Subcutaneous abdominal adipose tissue (tissue), 5 donors: ENCODE data around the gene VKORC1.
"Not testable (repeated sequence)": the region's sequence is repeated elsewhere in the genome, so short reads cannot be mapped to it uniquely, and the experiment has no call there.

ENCODE experiments used
- H3K27ac ChIP-seq: one replicate; pipeline ENCODE4 v1.7.0; 2013; ENCODE audit warnings: low read depth, mild to moderate bottlenecking, inconsistent platforms, low read length, moderate library complexity
- H3K27me3 ChIP-seq, 5 donors: one replicate each; pipeline ENCODE4 v1.7.0; 2013; ENCODE audit warnings: low read length in 5 of 5, inconsistent platforms in 1 of 5; ENCODE audit not compliant: control insufficient read depth in 5 of 5, insufficient read depth in 4 of 5
- H3K36me3 ChIP-seq, 5 donors: one replicate each; pipeline ENCODE4 v1.7.0; 2013; ENCODE audit warnings: low read length in 5 of 5; ENCODE audit not compliant: control insufficient read depth in 5 of 5, insufficient read depth in 5 of 5
- H3K4me1 ChIP-seq, 5 donors: one replicate each; pipeline ENCODE4 v1.7.0; 2013; ENCODE audit warnings: low read length in 5 of 5, mild to moderate bottlenecking in 3 of 5, moderate library complexity in 1 of 5; ENCODE audit not compliant: control insufficient read depth in 5 of 5, insufficient read depth in 5 of 5
- H3K4me3 ChIP-seq, 5 donors: one replicate each; pipeline ENCODE4 v1.7.0; 2013; ENCODE audit warnings: low read length in 5 of 5, low read depth in 1 of 5
- H3K9ac ChIP-seq, 5 donors: one replicate each; pipeline ENCODE4 v1.7.0; 2013; ENCODE audit warnings: low read length in 5 of 5, mild to moderate bottlenecking in 4 of 5, moderate library complexity in 3 of 5
- H3K9me3 ChIP-seq, 5 donors: one replicate each; pipeline ENCODE4 v1.7.0; 2013; ENCODE audit warnings: low read length in 5 of 5; ENCODE audit not compliant: control insufficient read depth in 5 of 5
- donor health status: healthy.
- donor health status: healthy.
- donor health status: healthy.
- donor health status: healthy.
- donor health status: healthy.

Gene VKORC1

DNA sequence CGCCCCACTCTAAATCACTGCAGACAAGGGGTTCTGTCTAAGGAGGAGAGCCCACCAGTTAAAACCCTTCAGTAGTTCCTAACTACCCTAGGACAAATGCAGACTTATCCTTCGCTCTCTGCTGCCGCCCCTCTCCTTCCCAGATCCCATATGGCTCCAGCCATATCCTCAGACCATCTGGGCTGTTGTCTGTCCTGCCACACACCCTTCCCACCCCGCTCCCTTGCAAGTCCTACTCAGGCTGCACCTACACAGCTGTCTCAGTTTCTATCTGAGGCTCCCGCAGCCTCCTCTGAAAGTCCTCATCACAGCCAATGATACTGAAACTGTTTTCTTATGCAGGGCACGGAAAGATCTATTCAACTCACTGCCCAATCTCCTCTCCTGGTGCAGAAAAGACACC is 12.9 kb upstream of the VKORC1 start:
- H3K36me3 ChIP-seq, result peaks cover 0 to 33% (median 32%) of the 10 kb centered on the region in 5 donors
- H3K4me3 ChIP-seq, result peak overlapping the region in 1 of 5 donors; percentile 19
- no peak overlapping the region for H3K9ac ChIP-seq
- peaks cover 2 to 29% (median 24%) of the 10 kb centered on the region in 5 donors for H3K4me1 ChIP-seq
- no peak overlapping the region for H3K27ac ChIP-seq
- H3K27me3 ChIP-seq, result no peaks in the 10 kb centered on the region
- H3K9me3 ChIP-seq, result no peaks in the 10 kb centered on the region

DNA sequence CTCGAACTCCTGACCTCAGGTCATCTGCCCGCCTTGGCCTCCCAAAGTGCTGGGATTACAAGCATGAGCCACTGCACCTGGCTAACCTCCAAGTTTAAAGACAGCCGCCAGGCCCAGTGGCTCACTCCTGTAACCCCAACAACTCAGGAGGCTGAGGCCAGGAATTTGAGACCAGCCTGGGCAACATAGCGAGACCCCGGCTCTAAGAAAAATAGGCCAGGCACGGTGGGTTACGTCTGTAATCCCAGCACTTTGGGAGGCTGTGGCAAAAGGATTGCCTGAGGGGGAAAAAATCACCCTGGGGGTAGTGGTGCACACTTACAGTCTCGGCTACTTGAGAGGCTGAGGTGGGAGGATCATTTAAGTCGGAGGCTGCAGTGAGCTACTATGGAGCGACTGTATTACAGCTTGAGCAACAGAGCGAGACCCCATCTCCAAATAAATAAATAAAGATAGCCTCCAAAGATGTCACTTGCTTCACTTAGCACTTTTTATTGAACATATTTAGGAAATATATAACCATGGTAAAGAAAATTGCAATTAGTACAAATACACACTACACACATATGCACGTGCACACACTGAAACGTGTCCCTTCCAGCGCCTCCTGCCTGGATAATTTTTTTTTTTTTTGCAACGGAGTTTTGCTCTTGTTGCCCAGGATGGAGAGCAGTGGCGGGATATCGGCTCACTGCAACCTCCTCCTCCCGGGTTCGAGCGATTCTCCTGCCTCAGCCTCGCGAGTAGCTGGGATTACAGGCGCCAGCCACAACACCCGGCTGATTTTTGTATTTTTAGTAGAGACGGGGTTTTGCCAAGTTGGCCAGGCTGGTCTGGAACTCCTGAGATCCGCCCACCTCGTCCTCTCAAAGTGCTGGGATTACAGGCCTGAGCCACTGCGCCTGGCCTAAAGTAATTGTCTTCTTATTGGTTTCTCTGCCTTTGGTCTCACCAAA is 12.2 kb upstream of the VKORC1 start:
- H3K9ac ChIP-seq, result no peak overlapping the region
- no peak overlapping the region for H3K27ac ChIP-seq
- H3K36me3 ChIP-seq, result peaks cover 0 to 26% (median 26%) of the 10 kb centered on the region in 5 donors
- H3K27me3 ChIP-seq, result no peaks in the 10 kb centered on the region
- peaks cover 2 to 28% (median 21%) of the 10 kb centered on the region in 5 donors for H3K4me1 ChIP-seq
- no peak overlapping the region for H3K4me3 ChIP-seq
- no peaks in the 10 kb centered on the region for H3K9me3 ChIP-seq

GRCh38 chr16:31105677-31106213 is 11.1 kb upstream of the VKORC1 start:
- H3K4me3 ChIP-seq, result peak overlapping the region in 3 of 5 donors; percentile 34 to 48 (median 36)
- no peak overlapping the region for H3K27ac ChIP-seq

GRCh38 chr16:31100876-31101641 is 6.5 kb upstream of the VKORC1 start:
- not testable (repeated sequence) for H3K4me3 ChIP-seq, H3K9ac ChIP-seq, H3K27me3 ChIP-seq, H3K27ac ChIP-seq, H3K4me1 ChIP-seq, H3K9me3 ChIP-seq, H3K36me3 ChIP-seq

More at GRCh38 chr16:31105677-31106213, 11.1 kb upstream of the VKORC1 start:
- Histone ChIP-seq H3K4me1 (peaks cover 2 to 28% (median 21%) of the 10 kb centered on the region in 5 donors), H3K9me3 (no peaks in the 10 kb centered on the region), H3K27me3 (no peaks in the 10 kb centered on the region), H3K36me3 (peaks cover 0 to 16% (median 15%) of the 10 kb centered on the region in 5 donors), H3K9ac (no peak overlapping the region)

DNA sequence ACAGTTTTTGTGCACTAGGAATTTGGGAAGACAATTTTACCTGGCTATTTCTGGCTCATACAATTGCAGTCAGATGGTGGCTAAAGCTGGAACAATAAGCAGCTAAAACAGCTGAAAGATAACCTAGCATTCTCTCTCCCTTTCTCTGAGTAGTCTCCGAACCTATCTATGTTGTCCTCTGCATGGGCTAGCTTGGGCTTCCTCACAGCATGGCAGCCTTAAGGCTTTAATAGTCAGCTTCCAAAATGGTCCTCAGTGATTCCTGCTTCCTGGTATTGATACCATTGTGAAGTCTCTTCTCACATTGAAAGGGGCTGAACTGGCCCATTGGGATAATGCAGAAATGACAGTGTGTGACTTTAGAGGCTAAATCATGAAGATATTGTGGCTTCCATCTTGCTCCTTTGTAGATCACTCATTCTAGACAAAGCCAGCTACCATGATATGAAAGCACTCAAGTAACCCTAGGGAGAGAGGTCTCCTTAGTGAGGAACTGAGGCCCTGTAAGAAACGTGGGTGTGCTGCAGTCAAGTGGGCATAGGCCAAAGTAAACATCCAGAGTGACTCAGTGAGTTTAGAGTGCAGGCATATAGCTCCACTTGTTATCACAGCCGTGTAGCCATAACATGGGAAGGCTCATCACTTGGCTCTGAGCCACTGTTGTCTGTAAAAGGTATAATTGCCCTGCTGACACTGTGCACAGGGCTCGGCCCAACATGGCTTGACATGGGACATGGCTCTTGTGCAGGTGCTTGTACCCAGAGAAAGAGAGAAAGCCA is 5.5 kb upstream of the VKORC1 start:
- Histone ChIP-seq H3K4me1 (peaks cover 0 to 9% (median 4%) of the 10 kb centered on the region in 5 donors), H3K9me3 (peaks cover 0 to 8% (median 5%) of the 10 kb centered on the region in 5 donors), H3K36me3 (no peaks in the 10 kb centered on the region), H3K9ac (no peak overlapping the region), H3K4me3 (no peak overlapping the region), H3K27ac (no peak overlapping the region), H3K27me3 (no peaks in the 10 kb centered on the region)

DNA sequence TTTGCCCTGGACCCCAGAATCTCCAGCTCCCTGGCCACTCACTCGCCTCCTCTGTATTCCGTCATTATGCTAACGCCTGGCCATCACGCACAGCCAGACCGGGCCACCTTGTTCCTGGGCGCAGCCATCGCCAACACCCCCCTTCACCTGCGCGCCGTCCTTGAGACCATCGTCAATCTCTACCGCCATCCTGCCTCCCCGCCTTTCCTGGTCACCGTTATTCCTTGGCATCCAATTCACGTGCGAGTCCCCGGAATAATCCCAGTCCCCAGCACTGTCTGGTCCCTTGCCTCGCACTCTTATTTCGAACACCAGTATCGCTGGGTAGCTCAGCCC is 541 bp downstream of the VKORC1 start:
- Histone ChIP-seq H3K9ac (peak overlapping the region in 4 of 5 donors; percentile 67 to 95 (median 84)), H3K4me3 (peak overlapping the region; percentile 84 to 97 (median 90)), H3K27ac (peak overlapping the region; percentile 50), H3K36me3 (peaks cover 0 to 16% (median 15%) of the 10 kb centered on the region in 5 donors), H3K27me3 (no peaks in the 10 kb centered on the region), H3K4me1 (peaks cover 0 to 24% (median 16%) of the 10 kb centered on the region in 5 donors), H3K9me3 (no peaks in the 10 kb centered on the region)

GRCh38 chr16:31093132-31093703 is 1.4 kb downstream of the VKORC1 start:
- peak overlapping the region in 2 of 5 donors; percentile 36 for H3K4me3 ChIP-seq

GRCh38 chr16:31092330-31092729 is 2.3 kb downstream of the VKORC1 start:
- peaks cover 0 to 24% (median 16%) of the 10 kb centered on the region in 5 donors for H3K4me1 ChIP-seq
- H3K4me3 ChIP-seq, result no peak overlapping the region
- no peak overlapping the region for H3K27ac ChIP-seq
- H3K27me3 ChIP-seq, result no peaks in the 10 kb centered on the region
- H3K9ac ChIP-seq, result no peak overlapping the region
- peaks cover 0 to 32% (median 19%) of the 10 kb centered on the region in 5 donors for H3K36me3 ChIP-seq
- no peaks in the 10 kb centered on the region for H3K9me3 ChIP-seq

More at GRCh38 chr16:31093132-31093703, 1.4 kb downstream of the VKORC1 start:
- H3K9me3 ChIP-seq, result no peaks in the 10 kb centered on the region
- H3K36me3 ChIP-seq, result peaks cover 0 to 24% (median 17%) of the 10 kb centered on the region in 5 donors
- no peak overlapping the region for H3K27ac ChIP-seq
- H3K4me1 ChIP-seq, result peaks cover 0 to 24% (median 16%) of the 10 kb centered on the region in 5 donors
- H3K27me3 ChIP-seq, result no peaks in the 10 kb centered on the region
- peak overlapping the region in 2 of 5 donors; percentile 80 to 87 for H3K9ac ChIP-seq

GRCh38 chr16:31090540-31090939 is 4.1 kb downstream of the VKORC1 start:
- Histone ChIP-seq H3K9me3 (no peaks in the 10 kb centered on the region), H3K4me1 (peaks cover 0 to 21% (median 14%) of the 10 kb centered on the region in 5 donors), H3K9ac (no peak overlapping the region), H3K36me3 (peaks cover 0 to 48% (median 30%) of the 10 kb centered on the region in 5 donors), H3K27me3 (no peaks in the 10 kb centered on the region), H3K27ac (no peak overlapping the region), H3K4me3 (no peak overlapping the region)
